ENCODE measurements around the gene COL11A2. TPM values are rescaled to one million over a fixed set of nuclear protein-coding genes. Genes with fewer than 3 reads are reported as not detected.
A peak's percentile ranks its signal among the peaks of the same experiment; 100 is the strongest.

COL11A2 gene
- total RNA-seq, 1 experiment from 2014 or later: 2.3 TPM

DNA sequence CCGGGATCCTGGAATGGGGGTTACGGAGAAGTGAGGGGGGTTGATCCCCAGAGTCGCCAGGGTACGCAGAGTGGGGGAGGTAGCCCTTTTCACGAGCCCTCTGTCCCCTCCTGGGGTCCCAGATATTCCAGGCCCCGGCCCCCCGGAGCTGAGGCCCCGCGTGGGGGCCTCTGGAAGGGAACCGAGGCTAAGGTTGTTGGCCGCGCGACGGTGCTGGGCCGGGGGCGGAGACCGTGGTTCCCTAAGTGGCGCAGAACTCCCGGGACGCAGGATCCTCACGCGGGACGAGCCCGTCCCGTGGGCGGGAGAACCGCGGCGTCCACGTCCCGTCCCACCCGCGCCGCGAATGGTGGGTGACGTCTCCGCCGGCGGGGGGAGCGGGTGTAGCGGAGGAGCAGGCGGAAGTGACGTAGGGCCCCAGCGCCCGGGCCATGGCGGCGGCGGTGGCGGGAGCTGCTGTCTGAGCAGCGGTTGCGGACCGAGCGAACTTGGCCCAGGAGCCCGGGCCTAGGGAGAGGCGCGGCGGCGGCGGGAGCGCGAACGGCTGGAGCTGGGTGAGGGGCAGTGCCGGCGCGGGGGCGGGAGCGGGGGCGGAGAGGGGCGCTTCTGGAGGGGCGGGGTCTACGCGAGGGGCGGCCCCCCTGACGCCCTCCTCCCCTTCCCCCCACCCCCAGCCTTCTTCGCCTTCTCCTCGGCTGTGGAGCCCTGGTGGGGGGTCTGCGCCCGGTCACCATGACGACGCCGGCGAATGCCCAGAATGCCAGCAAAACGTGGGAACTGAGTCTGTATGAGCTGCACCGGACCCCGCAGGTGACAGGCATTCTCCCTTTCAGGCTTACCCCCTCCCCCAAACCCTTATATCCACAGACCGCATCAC is 16.1 kb upstream of the COL11A2 start, which contains the start of gene RING1:
Gene RING1, plus strand, starts transcription at position 410 of the 877 bp plus-strand sequence. Its CDS starts 323 bp downstream, at position 733.
- peak within 1 kb of the TSS; percentile 23 for H3K18ac ChIP-seq (ENCODE audit: insufficient read length, low read depth, low read length)
- no peak within 1 kb of the TSS for H3K9ac ChIP-seq (ENCODE audit: extremely low read depth, insufficient read length, low read length)
- H3K23me2 ChIP-seq (ENCODE audit: insufficient read length, low read depth, low read length, poor library complexity, severe bottlenecking): peaks cover 24% of the 10 kb centered on the region
- H4K5ac ChIP-seq (ENCODE audit: insufficient read length, low read depth, low read length): no peak within 1 kb of the TSS
- no peak within 1 kb of the TSS for H3T11ph ChIP-seq (ENCODE audit: low read length)
- peak within 1 kb of the TSS; percentile 4 to 86 (median 8); a peak in 3 of 7 replicates for H3K27ac Mint-ChIP-seq
- 0 out of 2 replicates have a peak within 1 kb of the TSS, but pooled peaks have one; percentile 47 for H3K14ac ChIP-seq (ENCODE audit: insufficient read depth, low read length)
- no peak within 1 kb of the TSS for H4K8ac ChIP-seq (replicated peaks; ENCODE audit: insufficient read length, low read depth, low read length)
- no peak within 1 kb of the TSS for H2AK5ac ChIP-seq (ENCODE audit: insufficient read length, low read length)
- H2BK120ac ChIP-seq (ENCODE audit: low read depth, low read length, poor library complexity, severe bottlenecking): no peak within 1 kb of the TSS
- no peaks in the 10 kb centered on the region for H3K79me2 ChIP-seq (ENCODE audit: insufficient read depth, low read length)
- TF ChIP-seq, protein P1, sequence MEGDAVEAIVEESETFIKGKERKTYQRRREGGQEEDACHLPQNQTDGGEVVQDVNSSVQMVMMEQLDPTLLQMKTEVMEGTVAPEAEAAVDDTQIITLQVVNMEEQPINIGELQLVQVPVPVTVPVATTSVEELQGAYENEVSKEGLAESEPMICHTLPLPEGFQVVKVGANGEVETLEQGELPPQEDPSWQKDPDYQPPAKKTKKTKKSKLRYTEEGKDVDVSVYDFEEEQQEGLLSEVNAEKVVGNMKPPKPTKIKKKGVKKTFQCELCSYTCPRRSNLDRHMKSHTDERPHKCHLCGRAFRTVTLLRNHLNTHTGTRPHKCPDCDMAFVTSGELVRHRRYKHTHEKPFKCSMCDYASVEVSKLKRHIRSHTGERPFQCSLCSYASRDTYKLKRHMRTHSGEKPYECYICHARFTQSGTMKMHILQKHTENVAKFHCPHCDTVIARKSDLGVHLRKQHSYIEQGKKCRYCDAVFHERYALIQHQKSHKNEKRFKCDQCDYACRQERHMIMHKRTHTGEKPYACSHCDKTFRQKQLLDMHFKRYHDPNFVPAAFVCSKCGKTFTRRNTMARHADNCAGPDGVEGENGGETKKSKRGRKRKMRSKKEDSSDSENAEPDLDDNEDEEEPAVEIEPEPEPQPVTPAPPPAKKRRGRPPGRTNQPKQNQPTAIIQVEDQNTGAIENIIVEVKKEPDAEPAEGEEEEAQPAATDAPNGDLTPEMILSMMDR (conservative IDR thresholded peaks at IDR 0.05): no peak
- H3K4me3 Mint-ChIP-seq: peak within 1 kb of the TSS; percentile 83 to 95
- peaks cover 3% of the 10 kb centered on the region for H4K20me1 ChIP-seq (ENCODE audit: control insufficient read depth, insufficient read depth, insufficient read length)
- no peak within 1 kb of the TSS for H2BK5ac ChIP-seq (ENCODE audit: insufficient read length, low read length)
- H3K4me1 ChIP-seq (ENCODE audit: insufficient read depth, low read length): peaks cover 6% of the 10 kb centered on the region; the same call in 1 of the 2 replicates
- peak; percentile 85 for DNase-seq
- no peak within 1 kb of the TSS for H3K4ac ChIP-seq (ENCODE audit: low read depth, low read length)
- no peak within 1 kb of the TSS for H3K56ac ChIP-seq (ENCODE audit: insufficient read length, low read depth, low read length)
- H3K9me3 Mint-ChIP-seq: no peaks in the 10 kb centered on the region; a peak in 1 of 5 replicates
- no peak within 1 kb of the TSS for H3K27ac ChIP-seq (ENCODE audit: insufficient read length, low read depth, low read length)
- no peak within 1 kb of the TSS for H2BK20ac ChIP-seq (ENCODE audit: low read depth, low read length, poor library complexity, severe bottlenecking)
- no peaks in the 10 kb centered on the region for H3K79me1 ChIP-seq (ENCODE audit: insufficient read depth, low read depth, low read length, poor library complexity, severe bottlenecking)
- no peak within 1 kb of the TSS for H2BK15ac ChIP-seq (ENCODE audit: low read depth, low read length)
- peaks cover 66% of the 10 kb centered on the region for H3K27me3 Mint-ChIP-seq (ENCODE audit: low read depth)
- H4K91ac ChIP-seq (ENCODE audit: insufficient read length, low read depth, low read length): no peak within 1 kb of the TSS
- H2AFZ ChIP-seq (ENCODE audit: low read length): no peak within 1 kb of the TSS
- no peak within 1 kb of the TSS for H3K23ac ChIP-seq (ENCODE audit: insufficient read length, low read depth, low read length)
- no peak within 1 kb of the TSS for H2BK12ac ChIP-seq (ENCODE audit: insufficient read length, low read depth, low read length)
- peak within 1 kb of the TSS; percentile 80 for H3K4me2 ChIP-seq (ENCODE audit: insufficient read depth, insufficient read length, low read length)
- H3K27me3 ChIP-seq (ENCODE audit: insufficient read depth, low read length): peaks cover 30% of the 10 kb centered on the region; the same call in 1 of the 2 replicates
- no CpG with 5 or more reads among the region's 86 CpGs for WGBS (ENCODE audit: extremely low coverage, insufficient read length, low lambda C conversion rate)
- H3K4me1 Mint-ChIP-seq: peaks cover 42 to 52% of the 10 kb centered on the region in 2 experiments
- H3K9me3 ChIP-seq (ENCODE audit: control insufficient read depth, low read depth, low read length): no peaks in the 10 kb centered on the region
- H3K36me3 Mint-ChIP-seq (ENCODE audit: insufficient read depth in 1 of 3, low read depth in 3 of 3): peaks cover 13 to 33% (median 21%) of the 10 kb centered on the region in 3 experiments
